ENCODE results near the gene GPR39.

The GPR39 gene

GRCh38 chr2:132381376-132381775 lies 35.2 kb upstream of the GPR39 start:
- TF ChIP-seq CTCF (IDR thresholded peaks at IDR 0.05) = no peak

DNA sequence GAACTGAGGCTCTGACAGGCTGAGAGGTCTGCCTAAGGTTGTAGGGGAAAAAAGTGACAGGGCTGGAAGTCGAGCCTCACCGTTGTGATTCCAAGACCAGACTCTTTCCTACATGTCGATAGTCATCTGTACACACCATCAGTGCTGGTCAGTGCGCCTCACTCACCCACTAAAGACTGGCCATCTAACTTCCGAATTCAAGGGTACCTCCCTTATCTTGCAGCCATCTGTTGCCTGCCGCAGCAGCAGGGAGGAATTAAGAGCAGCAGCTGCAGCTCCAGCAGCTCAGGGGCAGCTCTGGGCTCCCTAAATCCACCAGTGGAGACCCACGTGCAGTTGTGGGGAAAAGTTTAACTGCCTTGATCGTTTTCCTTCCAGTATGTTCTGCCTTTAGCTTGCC lies 32.6 kb upstream of the GPR39 start:
- TF ChIP-seq CTCF (IDR thresholded peaks at IDR 0.05) = no peak

GRCh38 chr2:132384491-132385151 lies 32.0 kb upstream of the GPR39 start:
- TF ChIP-seq CTCF (IDR thresholded peaks at IDR 0.05) = no peak

DNA sequence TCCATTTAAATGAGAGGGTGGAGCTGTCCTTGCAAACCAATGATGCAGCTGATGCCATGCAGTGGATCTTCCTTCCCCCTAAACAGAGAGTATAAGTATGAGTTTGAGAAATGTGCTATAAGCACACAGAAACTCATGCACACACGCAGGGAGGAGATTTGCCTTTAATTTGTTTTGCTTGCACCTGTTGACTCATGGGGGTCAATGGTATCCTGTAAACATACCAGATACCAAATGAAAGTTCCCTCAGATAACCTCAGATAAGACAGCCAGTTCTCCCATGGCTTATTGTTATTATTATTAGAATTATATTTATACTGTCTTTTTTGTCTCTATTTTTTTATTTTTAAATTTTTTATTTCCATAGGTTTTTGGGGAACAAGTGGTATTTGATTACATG lies 29.5 kb upstream of the GPR39 start:
- no peak for TF ChIP-seq CTCF (IDR thresholded peaks at IDR 0.05)

DNA sequence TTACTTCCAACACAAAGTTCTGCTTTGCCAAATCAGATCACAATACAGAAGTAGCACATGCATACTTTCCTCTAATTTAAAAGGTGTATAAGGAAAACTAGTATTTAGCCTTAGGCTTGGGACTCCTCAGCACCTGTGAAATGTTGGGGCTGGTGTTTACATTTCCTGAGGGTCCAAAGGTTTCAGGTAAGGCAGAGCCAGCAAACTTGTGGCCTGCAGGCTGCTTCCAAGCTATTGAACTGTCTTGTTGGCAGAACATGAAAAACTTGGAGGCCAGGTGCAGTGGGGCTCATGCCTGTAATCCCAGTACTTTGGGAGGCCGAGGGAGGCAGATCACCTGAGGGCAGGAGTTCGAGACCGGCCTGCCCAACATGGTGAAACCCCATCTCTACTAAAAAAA lies 26.5 kb upstream of the GPR39 start:
- TF ChIP-seq CTCF (IDR thresholded peaks at IDR 0.05) = no peak

GRCh38 chr2:132391378-132391777 lies 25.2 kb upstream of the GPR39 start:
- TF ChIP-seq CTCF (IDR thresholded peaks at IDR 0.05) = no peak

DNA sequence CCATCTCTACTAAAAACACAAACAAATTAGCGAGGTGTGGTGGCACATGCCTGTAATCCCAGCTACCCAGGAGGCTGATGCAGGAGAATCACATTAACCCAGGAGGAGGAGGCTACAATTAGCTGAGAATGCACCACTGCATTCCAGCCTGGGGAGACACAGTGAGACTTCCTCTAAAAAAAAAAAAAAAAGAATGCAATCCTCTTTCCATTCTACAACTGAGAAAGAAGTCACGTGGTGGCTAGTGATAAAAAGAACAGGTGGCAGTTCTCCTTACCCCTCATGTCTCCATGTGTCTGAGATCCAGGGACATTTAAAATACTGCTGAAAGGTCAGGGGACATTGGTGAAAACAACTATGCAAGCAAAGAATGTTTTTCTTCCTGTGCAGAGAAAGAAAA lies 24.4 kb upstream of the GPR39 start:
- no peak for TF ChIP-seq CTCF (IDR thresholded peaks at IDR 0.05)

GRCh38 chr2:132392879-132393278 lies 23.7 kb upstream of the GPR39 start:
- no peak for TF ChIP-seq CTCF (IDR thresholded peaks at IDR 0.05)

Measured in LNCAP (cell line).